GM08714 (cell line): ENCODE data around the gene IFIT3.
"Not testable (repeated sequence)": the region's sequence is repeated elsewhere in the genome, so short reads cannot be mapped to it uniquely, and the experiment has no call there.

Experiments used
- H3K4me3 ChIP-seq: fragments of 200-500 bp; sonication (Bioruptor generic); 2 replicates; pipeline ENCODE4 v1.5.1; 2014; ENCODE audit warnings: mild to moderate bottlenecking, low read length, inconsistent platforms
- ZNF274 ChIP-seq: IDR thresholded peaks from 2 replicates; pipeline ENCODE4 v1.6.1; 2012; ENCODE audit warnings: mild to moderate bottlenecking, low read depth, low read length

The IFIT3 gene

DNA sequence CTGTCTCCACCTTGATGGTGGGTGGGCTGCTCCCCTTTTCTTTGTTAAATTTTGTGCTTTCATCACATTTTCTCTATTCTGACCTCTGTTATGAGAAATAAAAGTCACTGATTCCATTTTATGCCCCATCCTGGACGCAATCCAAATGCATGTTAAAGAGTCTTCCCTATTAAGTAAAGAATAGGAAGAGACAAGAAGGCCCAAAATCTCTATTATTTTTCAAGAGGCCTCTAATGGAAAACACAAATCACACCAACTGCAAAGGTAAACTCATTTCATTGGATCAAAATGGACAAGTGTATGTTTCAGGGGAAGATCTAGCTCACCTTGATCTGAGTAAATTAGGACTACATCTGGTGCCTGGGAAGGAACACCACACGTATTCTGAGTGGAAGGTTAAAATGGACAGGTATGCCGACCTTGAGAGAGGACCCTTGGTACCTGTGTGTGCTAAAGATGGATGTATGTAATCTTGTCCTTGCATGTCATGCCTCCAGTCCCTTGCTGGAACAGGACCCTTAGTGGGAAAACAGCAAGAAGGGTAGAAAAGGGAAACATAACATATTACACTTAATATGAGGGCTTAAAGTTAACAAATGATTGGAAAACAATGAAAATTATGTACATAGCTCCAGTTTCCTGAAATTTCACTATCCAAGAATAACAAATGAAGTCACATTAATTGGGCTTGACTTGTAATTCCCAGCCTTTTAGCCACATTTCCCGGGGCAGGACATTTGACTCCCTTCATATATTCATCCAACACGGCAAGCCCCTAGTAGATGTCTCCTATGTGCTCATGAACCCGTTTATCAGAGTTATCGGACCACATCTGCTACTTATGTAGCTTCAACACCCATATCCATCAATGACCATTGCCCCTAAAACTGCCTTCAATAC is 18.4 kb upstream of the IFIT3 start:
- no peak for TF ChIP-seq ZNF274
- no peak overlapping the region for H3K4me3 ChIP-seq

DNA sequence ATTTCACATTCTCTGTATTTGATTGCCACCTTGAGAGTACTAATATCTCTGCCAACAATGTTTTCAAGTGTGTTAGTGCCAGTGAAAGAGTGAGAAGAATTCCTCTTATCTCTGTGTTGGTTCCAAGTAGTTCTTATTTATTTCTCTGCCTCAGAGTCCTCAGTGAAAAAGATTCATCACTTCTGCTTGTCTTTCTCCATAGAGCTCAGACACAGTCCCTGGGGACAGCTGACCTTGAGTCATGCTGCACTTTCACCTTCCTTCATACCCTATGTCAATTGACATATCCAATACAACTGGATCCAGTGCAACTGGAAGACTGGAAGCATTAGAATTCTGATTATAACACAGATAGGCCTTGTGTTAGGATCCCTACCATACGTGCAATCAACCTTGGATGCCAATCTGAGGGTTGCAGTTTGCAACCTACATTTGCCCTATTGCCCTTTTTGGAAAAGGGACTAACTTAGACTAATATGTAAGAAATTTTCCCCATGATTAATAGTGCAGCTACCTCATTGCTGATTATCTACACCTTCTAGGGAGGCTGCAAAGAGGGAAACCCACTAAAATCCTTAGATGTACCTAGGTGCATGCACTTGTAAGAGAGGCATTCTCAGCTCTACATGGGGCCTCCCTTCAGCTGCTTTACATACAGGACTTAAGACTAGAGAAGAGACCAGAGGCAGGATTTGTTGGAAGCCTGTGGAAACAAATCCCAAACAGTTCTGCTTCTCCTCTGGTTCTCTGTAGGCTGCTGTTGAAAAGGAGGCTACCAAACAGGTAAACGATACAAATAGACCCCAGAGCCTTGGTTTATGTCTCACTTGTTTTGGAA is 17.5 kb upstream of the IFIT3 start:
- H3K4me3 ChIP-seq, result no peak overlapping the region

DNA sequence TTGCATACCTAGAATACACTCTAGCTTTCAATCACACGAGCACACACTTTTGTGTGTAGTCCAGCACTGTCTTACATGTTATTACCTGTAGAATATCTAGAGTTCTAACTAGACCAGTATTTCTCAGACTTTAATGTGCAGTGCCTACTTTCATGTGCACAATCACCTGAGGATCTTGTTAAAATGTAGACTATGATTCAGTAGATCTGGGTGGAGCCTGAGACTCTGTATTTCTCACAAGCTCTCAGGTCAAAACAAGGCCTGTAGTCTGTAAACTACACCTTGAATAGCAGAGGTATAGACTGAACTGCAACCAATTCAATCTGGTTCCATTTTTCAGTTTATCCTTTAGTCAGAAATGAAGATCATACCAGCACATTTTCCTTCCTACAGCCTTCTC is 14.8 kb upstream of the IFIT3 start:
- TF ChIP-seq ZNF274, result no peak
- H3K4me3 ChIP-seq, result no peak overlapping the region

More for the DNA sequence above, 17.5 kb upstream of the IFIT3 start:
- TF ChIP-seq ZNF274, result no peak

DNA sequence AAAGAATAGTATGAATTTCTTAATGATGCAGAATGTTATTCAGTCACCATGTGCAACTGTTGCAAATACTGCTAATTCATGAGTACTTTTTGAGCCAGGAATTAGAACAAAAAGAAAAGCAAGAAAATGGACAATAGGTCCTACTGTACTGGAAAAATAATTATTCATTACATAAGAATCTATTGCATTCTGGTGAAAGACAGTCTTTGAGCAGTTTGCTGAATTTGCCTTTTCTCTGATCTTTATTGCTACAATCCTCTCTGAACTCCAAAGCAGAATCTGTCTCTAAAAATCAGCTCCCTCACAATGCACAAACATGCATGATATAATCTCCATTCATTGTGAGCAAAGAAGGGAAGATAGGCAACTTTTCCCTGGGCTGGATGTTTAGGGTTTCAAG is 13.1 kb upstream of the IFIT3 start:
- no peak overlapping the region for H3K4me3 ChIP-seq
- TF ChIP-seq ZNF274, result no peak

DNA sequence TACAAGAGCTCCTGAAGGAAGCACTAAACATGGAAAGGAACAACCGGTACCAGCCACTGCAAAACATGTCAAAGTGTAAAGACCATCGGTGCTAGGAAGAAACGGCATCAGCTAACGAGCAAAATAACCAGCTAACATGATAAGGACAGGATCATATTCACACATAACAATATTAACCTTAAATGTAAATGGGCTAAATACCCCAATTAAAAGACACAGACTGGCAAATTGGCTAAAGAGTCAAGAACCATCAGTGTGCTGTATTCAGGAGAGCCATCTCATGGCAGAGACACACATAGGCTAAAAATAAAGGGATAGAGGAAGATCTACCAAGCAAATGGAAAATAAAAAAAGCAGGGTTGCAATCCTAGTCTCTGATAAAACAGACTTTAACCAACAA is 9.8 kb upstream of the IFIT3 start:
- not testable (repeated sequence) for H3K4me3 ChIP-seq

DNA sequence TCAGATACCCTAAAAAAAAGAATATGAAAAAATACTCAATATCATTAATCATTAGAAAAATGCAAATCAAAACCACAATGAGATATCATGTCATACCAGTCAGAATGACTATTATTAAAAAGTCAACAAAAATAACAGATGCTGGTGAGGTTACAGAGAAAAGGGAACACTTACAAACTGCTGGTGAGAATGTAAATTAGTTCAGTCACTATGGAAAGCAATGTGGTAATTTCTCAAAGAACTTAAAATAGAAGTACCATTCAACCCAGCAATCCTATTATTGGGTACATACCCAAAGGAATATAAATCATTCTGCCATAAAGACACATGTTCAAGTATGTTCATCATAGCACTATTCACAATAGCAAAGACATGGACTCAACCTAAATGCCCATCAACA is 2.7 kb upstream of the IFIT3 start:
- not testable (repeated sequence) for H3K4me3 ChIP-seq

DNA sequence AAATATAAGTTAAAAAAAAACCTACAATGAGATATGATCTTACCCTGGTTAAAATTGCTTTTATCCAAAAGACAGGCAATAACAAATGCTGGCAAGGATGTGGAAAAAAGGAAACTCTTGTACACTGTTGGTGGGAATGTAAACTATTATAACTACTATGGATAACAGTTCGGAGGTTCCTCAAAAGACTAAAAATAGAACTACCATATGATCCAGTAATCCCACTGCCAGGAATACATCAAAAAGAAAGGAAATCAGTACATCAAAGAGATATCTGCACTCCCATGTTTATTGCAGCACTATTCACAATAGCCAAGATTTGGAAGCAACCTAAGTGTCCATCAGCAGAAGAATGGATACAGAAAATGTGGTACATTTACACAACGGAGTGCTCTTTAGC is 1.9 kb upstream of the IFIT3 start:
- H3K4me3 ChIP-seq, result not testable (repeated sequence)

DNA sequence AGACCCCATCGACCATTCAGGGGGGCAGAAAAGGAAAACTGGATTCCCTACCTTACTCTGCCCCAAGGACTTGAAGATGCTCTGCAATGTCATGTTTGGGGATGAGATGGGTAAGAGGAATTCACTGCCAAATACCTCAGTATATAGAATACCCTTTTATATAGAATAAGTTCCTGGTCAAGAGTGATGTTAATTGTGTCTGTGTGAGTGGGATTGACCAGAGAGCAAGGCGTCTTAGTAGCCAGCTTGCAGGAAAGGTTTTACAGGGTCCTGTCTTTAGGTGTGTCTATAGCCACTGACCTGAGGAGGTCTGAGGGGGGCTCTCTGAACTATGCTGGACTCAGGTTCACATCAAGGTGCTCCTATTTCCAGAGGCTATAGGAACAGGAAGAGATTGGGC is 1.4 kb downstream of the IFIT3 start:
- TF ChIP-seq ZNF274, result no peak
- H3K4me3 ChIP-seq, result peak overlapping the region; percentile 98

DNA sequence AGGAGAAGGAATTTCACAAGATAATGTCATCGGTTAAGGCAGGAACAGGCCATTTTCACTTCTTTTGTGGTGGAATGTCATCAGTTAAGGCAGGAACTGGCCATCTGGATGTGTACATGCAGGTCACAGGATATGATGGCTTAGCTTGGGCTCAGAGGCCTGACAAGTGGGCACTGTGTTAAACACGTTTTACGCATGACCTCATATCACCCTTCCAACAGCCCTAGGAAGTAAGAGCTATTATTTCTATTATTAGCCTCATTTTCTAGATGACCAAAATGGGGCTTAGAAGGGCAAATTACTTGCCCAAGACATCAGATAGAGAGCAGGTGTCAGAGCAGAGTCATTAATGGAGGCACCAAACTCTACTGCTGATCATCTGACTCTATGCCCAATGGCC is 2.2 kb downstream of the IFIT3 start:
- peak overlapping the region; percentile 98; the same call in 1 of the 2 replicates for H3K4me3 ChIP-seq

DNA sequence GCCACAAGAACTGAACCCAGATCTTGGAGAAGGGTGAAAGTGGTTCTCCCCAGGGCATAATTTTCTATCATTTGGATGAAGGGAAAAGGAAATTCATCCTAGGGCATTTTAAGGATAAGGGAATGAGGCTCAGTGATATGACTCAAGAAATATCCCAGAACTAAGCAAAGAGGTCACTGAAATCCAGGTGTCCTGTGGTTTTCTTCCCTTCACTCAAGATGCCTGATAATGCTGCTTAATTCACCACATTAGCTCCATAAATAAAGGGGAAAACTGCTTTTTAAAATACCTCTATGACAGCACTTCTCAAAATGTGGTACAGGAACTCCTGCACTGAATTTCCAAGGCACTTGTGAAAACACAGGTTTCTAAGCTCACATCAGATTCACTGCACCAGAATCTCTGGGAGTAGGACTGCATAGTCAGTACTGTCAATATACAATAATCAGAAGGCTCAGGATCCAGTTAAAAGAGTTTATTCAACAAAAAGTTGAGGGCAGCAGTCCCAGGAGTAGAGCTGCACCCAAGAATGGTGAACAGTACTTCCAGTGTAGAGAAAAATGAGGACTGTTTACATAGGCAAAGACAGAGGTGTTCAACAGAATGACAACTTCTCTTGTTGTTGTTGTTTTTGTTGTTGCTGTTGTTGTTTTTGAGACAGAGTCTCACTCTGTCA is 2.9 kb downstream of the IFIT3 start:
- H3K4me3 ChIP-seq, result peak overlapping the region; percentile 98; the same call in 1 of the 2 replicates
- no peak for TF ChIP-seq ZNF274

DNA sequence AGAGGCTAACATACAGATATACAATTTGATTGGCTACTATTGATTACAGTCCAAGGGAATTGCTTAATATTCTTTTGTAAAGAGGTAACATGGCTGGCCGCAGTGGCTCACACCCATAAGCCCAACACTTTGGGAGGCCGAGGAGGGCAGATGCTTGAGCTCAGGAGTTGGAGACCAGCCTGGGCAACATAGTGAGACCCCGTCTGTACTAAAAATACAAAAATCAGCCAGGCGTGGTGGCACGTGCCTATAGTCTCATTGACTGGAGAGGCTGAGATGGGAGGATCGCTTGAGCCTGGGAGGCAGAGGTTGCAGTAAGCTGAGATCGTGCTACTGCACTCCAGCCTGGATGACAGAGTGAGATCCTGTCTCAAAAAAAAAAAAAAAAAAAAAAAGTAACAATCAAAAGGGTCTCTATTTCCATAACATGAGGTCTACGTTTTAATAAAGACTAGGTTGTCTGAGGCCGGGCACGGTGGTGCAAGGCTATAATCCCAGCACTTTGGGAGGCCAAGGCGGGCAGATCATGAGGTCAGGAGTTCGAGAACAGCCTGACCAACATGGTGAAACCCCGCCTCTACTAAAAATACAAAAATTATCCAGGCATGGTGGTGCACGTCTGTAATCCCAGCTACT is 3.8 kb downstream of the IFIT3 start:
- peak overlapping the region; percentile 92; the same call in 1 of the 2 replicates for H3K4me3 ChIP-seq

DNA sequence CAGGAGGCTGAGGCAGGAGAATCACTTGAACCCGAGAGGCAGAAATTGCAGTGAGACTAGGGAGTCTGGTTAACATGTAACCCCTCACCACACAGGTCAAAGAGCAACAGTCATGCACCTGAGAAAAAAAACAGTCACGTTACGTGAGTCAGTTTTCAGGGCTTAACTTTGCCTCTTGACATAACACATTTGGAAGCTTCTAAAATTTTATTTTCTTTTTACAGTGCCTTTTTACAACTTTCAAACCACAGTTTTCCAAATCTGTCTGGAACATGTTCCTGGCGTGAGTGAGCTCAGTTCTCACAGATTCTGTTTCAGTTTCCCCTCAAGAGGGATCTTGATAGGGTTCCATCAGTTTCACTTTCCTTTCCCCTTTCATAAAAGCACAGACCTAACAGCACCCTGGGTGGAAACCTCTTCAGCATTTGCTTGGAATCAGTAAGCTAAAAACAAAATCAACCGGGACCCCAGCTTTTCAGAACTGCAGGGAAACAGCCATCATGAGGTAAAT is 4.4 kb downstream of the IFIT3 start:
- peak overlapping the region; percentile 92 for H3K4me3 ChIP-seq
- TF ChIP-seq ZNF274, result no peak

DNA sequence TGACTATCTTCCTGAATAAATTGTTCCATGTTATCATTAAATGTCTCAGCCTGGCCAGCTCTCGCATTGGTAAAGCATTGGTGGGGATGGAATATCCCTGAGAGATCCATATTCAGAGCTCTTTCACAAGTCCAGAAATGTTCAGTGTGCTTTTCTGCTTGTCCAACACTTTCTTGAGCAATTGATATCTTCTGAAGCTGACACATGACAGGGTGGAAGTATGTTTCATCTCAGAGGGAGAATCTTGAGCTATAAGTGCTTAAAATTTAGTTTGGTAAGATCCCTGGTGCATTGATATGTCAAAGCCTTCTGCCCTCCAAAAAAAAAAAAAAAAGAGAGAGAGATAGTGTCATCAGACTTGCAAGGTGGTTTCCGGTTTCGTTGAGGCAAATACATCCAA is 7.4 kb downstream of the IFIT3 start:
- TF ChIP-seq ZNF274, result no peak
- peak overlapping the region; percentile 2 for H3K4me3 ChIP-seq

DNA sequence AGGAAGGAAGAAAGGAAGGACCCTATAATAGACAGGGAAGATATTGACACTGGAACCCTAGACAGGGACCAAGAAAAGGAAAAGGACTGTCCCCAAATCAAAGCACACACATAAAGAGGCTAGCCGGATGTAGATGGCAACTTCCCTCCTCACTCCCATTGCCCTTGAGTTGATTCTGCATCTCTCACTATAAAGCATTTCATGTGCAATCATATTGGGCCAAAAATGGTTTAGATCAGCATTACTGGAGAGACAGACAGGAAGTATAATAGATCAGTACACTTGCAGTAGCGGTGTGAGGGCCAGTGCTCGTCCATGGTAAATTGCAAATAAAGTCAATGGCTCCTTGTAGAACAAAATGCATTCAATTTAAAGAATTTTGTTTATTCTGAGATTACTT is 8.4 kb downstream of the IFIT3 start:
- no peak for TF ChIP-seq ZNF274
- H3K4me3 ChIP-seq, result no peak overlapping the region
